GM04503 (cell line): ENCODE data around the gene ORC6.
"Not testable (repeated sequence)": the region's sequence is repeated elsewhere in the genome, so short reads cannot be mapped to it uniquely, and the experiment has no call there.

ENCODE experiments used
- DNase-seq: peaks from one replicate; pipeline ENCODE4 v3.0.0-alpha.2; 2012; ENCODE audit warnings: low read depth

The ORC6 gene, protein sequence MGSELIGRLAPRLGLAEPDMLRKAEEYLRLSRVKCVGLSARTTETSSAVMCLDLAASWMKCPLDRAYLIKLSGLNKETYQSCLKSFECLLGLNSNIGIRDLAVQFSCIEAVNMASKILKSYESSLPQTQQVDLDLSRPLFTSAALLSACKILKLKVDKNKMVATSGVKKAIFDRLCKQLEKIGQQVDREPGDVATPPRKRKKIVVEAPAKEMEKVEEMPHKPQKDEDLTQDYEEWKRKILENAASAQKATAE

DNA sequence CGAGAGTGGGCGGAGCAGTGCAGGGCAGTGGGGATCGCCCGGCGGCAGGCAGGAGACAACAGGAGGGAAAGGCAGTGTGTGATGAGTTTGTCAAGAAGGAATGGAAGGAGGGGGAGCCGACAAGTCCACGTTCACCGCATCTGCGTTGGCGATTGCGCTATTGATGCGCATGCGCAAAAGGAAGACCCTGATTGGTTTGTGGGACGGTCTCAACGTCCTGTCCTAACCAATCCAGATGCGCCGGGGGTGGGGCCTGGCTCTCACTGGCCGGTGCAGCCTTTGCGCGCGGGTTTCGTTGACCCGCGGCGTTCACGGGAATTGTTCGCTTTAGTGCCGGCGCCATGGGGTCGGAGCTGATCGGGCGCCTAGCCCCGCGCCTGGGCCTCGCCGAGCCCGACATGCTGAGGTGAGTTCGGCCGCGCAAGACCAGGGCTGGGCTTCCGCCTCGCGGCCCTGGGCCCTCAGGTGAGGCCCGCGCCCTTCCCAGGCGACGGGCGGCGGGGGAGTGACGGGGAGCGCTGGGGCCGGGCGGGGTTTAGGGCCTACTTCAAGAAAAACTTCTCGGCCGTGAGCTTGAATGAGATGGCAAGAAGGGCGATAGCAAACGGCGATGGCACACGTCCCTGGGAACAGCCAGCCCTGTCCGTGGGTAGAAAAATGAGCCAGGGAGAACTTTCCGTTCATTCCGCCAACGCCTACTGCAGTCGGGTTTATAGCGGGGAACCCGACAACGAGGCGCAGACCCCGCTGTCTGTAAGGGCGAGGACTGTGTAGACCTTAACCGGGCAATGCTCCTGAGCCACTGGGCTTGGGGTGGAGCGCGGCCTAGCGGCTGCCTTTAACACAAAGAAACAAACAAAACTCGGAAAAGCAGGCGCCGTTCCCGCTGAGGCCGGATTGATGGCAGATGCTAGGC is at the start of gene ORC6:
Gene ORC6, plus strand, starts transcription at position 295 of the 916 bp plus-strand sequence. Its CDS starts 47 bp downstream, at position 342.
- peak; percentile 79 for DNase-seq

DNA sequence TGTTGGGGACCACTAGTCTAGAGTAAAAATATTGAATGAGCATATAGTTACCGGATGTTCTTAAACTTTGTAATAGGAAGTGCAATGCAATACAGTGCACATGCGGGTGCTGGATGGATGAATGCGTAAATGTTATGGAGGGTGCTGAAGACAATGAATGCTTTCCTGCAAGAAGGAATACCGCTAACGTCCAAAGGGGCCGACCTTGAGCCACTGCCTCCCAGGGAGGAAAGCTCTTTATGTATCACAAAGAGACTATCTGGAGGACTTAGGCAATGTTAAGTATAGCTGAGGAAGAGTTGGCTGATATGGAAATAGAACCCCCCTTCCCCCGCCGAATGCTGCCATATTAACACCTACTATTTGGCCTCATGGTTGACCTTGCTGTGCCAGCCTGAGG is 40.8 kb upstream of the ORC6 start:
- DNase-seq: no peak

DNA sequence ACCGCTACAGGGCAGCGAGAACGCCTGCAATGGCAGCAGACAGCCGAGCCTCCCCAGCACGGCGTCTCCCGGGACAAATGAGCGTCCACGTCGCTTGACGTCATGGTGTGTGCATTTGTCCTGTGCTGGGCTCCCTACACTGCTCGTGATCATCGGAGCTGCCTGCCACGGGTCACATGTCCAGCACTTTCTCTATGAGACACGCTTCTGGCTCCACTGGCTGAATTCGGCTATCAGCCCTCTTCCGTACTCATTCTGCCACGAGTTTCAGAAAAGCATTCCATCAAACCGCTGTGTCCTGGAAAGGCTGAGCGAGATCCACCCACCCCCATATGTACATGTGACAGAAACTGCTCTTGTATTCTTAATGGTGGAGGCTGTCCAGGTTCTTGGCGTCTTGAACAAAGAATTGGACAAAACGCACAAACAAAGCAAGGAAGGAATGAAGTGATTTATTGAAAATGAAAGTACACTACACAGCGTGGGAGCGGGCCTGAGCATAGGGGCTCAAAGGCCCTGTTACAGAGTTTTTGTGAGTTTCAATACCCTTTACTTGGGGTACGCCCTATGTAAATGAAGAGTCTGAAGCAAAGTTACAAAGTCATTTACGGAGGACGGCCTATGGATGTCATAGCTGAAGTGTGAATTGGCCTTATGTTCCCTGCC is 39.7 kb upstream of the ORC6 start:
- DNase-seq: no peak

DNA sequence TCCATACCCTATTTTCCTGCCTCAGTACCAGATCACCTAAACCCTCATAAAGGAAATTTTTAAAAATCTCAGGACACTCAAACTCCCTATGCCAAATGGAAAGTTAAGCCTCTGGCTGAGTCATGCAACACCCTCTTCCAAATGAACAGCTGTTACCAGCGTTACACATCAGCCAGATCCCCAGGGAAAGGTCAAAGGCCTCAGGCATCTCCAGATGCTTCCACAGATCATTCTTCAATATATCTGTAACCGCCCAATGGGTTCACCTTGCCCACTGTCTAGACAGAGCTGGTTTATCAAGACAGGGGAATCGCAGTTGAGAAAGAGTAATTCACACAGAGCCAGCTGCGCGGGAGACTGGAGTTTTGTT is 39.2 kb upstream of the ORC6 start:
- DNase-seq: no peak

DNA sequence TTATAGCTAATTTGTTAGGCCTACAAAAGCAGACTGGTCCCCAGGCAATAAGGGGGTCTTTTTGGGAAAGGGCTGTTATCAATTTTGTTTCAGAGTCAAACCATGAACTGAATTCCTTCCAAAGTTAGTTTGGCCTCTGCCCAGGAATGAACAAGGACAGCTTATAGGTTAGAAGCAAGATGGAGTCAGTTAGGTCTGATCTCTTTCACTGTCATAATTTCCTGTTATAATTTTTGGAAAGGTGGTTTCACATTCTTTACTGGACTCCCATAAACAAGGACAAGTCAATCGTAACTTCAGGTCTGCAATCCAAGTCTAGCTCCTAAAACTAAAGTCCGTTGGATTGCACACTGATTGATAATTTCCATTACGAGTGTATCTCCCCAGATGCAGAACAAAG is 38.2 kb upstream of the ORC6 start:
- no peak for DNase-seq

DNA sequence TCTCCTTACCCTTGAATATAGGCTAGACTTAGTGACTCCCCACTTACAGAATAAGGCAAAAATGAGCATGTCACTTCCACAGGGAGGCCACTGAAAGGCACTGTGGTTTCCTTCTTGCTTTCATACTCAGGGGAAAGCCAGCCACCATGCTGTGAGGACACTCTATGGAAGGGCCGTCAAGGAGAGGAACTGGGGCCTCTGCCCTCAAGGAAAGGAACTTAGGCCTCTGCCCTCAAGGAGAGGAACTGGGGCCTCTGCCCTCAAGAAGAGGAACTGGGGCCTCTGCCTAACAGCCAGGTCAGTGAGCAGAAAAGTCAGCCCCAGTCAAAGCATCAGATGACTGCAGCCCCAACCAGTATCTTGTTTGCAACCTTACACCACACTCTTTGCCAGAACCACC is 30.5 kb upstream of the ORC6 start:
- no peak for DNase-seq

DNA sequence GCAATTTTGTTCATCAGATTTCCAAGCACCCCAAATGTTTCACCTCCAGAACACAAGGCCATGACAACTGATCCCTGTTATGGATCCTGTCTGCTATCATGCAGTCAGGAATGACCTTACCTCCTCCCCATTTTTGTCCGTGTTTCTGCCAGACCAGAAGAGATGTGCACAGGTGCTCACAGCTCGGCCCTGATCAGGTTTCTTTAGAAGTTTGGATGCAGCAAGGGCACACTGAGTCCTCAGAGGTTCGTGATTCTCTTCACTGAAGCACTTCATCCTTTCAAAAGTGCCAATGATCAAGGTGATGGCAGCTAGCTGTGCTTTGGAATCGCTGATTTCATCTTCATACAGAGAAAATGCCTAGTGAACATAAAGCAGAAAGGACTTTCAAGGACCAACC is 27.3 kb upstream of the ORC6 start:
- no peak for DNase-seq

DNA sequence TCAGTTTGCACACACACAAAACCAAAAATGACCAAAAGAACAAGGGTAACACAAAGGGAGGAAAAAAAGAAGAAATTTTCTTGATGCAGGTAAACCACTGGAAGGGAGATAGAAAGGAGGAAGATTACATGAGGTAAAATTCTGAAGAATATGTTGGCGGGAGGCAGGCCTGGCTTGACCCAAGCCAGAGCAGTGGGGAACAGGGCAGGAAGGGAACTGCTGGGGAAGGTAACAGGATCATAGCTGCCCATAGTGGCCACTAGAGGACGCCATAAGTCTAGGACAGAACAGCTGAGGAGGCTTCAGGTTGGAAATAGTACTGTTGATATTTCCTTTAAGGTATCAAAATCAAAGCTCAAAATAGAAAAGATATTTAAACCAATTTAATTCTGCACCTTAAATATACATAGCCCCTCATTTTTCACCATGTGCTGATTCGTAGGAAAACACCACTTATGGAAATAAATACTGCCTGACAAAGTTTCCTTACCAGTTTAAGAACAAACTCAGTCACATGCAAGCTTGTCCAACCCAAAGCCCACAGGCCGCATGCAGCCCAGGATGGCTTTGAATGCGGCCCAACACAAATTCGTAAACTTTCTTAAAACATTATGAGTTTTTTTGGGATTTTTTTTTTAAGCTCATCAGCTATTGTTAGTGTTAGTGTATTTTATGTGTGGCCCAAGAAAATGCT is 16.0 kb upstream of the ORC6 start:
- no peak for DNase-seq

DNA sequence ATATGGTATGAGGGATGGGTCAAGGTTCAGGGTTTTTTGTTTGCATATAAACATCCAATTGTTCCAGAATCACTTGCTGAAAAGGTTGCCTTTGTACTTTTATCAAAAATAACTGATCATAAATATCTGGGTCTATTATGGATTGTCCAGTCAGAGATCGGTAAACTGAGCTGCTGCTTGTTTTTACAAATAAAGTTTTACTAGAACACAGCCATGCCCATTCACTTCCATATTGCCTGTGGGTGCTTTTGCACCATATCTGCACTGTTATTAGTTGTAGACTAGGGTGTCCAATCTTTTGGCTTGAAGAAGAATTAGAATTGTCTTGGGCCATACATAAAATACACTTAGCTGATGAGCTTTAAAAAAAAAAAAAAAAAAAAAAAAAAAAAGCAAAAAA is 11.5 kb upstream of the ORC6 start:
- DNase-seq: not testable (repeated sequence)

DNA sequence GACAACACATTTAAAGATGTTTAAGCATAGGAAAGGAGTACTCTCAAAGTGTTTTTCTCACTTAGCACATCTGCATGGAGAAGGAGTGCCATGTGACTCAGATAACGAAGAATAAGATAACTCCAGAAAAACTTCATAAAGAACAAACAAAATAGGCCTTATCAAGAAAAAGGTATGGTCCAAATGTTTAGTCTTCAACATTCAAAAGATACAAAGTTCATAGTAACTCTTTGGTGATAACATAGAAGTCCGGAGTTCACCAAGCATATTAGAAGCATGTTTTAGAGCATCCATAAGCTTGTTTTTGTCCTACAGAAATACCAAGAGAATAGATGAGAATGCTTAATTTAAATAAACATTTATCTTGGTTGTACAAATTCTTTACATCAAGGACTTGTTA is 7.6 kb upstream of the ORC6 start:
- DNase-seq: not testable (repeated sequence)

DNA sequence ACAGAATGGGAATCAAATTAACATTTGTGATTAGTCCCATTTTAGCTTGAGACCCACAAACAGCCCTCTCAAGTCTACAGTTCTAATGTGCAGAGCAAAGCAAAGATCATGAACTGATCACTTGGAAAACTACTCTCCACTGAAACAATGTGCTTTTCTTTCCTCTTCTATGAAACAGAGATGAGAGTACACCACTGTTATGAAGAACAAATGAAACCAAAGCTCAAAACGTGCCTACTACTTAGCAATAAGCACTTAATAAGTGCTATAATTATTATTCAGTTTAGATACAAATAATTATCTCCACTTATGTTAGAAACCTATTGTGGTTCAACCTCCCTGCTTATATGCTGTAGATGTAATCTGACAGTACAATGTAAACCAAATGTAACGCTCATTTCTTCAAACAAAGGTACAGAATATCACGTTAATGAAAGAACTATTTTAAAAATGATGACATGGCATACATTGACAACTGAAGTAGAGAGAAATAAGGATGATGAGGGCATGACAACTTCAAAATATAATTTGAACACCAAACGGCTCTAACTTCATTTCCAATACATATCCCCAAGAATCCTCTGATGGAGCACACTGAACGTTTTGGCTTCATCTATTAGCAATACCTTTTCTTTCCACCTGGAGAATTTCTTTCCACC is 2.5 kb upstream of the ORC6 start:
- DNase-seq: no peak

DNA sequence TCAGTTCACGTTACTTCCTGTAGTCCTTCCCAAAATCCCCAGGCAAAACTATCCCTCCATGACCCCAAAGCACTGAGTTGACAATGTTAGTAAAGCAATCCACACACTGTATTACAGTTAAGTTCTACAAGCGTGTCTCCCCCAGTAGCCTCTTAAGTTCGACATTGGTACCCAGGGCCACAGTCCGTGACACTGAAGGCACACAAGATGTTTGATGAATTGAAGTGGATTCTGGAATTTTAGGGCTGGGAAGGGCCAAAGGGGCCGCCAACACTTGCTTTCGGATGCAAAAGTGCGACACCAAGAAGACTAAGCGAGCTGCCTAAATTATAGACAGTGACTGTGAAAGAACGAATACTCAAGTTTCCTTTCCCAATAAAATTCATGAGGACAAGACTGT is 2.0 kb upstream of the ORC6 start:
- DNase-seq: no peak

DNA sequence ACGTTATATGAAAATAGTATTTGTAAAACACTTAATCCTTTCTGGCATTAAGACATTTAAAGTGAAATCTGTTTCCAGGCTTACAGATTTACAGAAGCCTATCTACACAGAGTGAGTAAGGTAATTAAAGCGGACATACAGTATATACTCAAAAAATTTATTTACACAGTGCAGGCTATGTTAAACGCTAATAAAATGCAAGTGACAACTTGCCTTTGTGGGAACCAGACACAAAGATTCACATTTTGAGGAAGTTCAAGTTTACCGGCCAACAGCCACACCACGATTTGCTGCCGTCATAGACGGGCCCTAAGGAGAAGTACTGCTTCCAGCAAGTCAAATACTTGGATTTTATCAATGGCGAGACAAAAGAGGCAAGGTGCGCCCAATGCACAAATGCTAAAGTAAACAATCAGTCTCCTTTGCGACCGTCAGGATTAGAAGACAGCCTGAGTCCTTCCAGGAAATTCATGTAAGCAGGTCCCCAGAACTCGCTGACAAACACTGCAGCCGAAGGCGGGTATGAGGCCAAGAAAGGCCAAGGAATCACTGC is 1.3 kb upstream of the ORC6 start:
- DNase-seq: no peak

DNA sequence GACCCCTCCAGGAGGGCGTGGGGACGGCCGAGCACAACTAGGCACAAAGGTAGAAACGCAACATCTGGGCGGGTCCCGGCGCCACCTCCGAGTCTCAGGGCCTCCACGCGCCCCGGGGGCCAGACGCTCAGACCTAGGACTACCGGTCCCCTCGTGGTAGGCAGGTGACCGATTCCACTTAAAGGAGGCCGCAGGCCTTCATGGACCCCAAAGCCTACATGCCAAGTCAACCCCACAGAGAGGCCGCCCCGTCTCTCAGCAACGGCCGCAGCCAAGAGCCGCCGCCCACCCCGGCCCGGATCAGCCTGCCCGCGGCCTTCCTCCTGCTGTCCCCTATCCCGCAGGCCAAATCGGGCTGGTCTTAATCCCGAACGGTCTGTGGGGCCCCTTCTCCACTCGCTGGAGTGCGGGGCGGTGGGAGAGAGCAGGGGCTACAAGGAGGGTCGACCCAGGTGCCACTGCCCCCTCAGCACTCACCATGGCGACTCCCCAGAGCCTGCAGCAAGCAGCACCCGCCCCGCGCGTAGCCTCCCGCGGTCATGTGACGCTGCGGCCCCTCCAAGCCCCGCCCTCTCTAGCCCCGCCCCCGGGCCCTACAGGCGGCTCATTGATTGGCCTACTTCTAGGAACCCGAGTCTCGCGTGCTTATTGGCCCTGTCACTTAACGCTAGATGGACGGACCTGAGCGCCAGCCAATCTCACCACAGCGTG is 650 bp upstream of the ORC6 start, which contains the start of gene VPS35:
Gene VPS35, minus strand, starts transcription at position 525 of the 711 bp plus-strand sequence. Its CDS starts 45 bp downstream, at position 480.
- DNase-seq: peak; percentile 85

DNA sequence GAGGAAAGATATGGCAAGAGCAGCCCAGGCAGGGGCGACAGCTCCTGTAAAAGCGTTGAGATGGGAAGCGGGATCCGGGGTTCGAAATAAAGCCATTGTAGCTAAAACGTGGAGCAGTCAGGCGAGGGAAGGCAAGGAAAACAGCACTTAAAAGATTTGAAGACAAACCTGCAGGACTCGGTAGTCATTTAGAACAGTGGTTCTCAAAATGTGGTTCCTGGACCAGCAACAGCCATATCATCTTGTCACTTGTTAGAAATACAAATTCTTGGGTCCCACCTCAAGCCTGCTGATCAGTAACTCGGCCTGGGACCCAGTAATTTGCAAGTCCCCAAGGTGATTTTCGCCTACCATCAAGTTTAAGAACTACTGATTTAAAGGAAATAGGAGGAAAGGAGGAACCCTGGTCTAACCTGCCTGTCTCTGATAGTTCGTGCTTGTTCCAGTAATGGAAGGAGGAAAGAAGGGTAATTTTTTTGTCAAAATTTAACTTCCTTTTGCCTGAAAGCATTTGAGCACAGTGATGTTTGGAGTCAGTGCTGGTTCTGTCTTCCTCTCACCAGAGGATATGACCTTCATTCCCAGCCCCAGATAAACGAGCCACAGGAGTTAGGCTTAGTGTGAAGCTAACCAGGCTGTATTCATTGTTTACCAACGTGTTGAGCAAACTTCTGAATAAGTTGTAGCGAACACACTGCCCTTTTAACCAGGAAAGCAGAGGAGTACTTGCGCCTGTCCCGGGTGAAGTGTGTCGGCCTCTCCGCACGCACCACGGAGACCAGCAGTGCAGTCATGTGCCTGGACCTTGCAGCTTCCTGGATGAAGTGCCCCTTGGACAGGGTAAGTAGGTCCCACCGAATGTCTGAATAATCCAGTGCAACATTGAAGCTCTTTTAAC is 1.1 kb downstream of the ORC6 start:
- no peak for DNase-seq

DNA sequence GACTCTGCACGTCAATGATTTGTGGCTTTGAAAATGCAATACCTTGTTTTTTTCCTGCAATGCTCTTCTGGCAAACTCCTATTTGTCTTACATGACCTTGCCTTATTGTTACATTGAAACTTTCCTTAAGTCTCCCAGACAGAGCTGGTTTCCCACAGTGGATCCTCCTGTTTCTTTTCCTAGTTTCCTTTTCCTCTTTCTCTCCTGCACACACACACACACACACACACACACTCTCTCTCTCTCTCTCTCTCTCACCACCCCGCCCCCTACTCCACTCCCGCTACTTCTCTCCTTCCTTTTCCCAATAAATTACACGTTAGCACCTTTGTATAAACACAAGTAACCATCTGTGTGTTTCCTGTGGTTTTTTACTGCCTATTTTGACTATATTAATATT is 2.3 kb downstream of the ORC6 start:
- no peak for DNase-seq

DNA sequence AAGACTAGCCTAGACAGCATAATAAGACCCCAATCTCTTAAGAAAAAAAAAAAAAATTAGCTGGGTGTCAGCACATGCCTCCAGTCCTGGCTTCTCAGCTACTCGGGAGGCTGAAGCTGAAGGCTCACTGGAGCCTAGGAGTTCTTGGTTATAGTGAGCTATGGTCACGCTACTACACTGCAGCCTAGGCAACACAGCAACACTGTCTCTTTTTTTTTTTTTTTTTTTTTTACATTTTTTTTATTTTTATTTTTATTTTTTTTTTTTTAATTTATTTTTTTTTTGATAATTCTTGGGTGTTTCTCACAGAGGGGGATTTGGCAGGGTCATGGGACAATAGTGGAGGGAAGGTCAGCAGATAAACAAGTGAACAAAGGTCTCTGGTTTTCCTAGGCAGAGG is 4.1 kb downstream of the ORC6 start:
- no peak for DNase-seq

DNA sequence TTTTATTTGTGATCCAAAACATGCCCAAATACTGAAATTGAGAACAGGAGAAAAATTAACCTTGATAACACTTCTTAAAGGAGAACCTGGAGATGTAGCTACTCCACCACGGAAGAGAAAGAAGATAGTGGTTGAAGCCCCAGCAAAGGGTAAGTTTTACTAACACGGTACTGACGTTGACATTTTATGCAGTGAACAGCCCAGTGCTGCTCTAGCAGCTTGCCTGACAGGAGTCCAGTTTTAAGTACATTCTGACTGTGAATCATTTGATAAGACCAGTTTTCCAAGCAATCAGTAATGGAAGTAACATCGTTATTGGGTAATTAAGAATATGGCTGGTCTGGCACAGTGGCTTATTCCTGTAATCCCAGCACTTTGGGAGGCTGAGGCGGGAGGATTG is 6.5 kb downstream of the ORC6 start:
- no peak for DNase-seq

DNA sequence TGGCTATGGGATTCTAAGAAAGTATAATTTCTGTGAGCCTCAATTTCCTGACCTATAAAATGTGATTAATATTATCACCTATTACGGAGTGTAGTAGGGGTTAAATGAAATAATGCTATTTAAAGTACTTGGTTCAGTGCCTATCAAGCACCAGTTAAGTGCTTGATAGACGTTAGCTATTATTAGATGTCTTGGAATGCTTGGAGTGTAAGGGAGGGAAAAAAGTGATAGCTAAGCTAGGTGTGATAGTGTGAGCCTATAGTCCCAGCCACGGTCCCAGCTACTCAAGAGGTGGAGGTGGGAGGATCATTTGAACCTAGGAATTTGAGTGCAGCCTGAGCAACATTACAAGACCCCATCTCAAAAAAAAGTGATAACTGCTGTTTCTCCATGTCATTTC is 7.5 kb downstream of the ORC6 start:
- DNase-seq: no peak

DNA sequence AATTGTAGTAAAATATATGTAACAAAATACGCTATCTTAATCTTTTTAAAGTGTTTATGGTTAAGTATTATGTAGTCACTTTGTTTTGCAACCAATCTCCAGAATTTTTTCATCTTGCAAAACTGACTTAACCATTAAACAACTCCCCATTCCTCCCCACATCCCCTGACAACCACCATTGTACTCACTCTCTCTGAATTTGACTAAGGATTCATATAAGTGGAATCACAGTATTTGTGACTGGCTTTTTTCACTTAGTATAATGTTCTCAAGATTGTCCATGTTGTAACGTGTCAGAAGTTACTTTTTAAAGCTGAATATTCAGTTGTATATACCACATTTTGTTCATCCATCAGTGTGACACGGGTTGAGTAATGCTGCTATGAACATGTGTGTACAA is 10.6 kb downstream of the ORC6 start:
- no peak for DNase-seq
